M059J (cell line): ENCODE results near the gene TAAR9. TPM values are rescaled to one million over a fixed set of nuclear protein-coding genes. Genes with fewer than 3 reads are reported as not detected.

Experiments
- DNase-seq: peaks from one replicate; pipeline ENCODE4 v3.0.0-alpha.2; 2012; ENCODE audit warnings: low read depth
- total RNA-seq: library from RNA; depleted of rRNA; stranded (reverse); fragments of >200 nt; shearing (Covaris generic); gene quantifications from 2 replicates; pipeline ENCODE4 v1.2.3, GENCODE V29; 2014; rRNA removed

TAAR9 gene, protein sequence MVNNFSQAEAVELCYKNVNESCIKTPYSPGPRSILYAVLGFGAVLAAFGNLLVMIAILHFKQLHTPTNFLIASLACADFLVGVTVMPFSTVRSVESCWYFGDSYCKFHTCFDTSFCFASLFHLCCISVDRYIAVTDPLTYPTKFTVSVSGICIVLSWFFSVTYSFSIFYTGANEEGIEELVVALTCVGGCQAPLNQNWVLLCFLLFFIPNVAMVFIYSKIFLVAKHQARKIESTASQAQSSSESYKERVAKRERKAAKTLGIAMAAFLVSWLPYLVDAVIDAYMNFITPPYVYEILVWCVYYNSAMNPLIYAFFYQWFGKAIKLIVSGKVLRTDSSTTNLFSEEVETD
- total RNA-seq = not detected in 2 replicates

DNA sequence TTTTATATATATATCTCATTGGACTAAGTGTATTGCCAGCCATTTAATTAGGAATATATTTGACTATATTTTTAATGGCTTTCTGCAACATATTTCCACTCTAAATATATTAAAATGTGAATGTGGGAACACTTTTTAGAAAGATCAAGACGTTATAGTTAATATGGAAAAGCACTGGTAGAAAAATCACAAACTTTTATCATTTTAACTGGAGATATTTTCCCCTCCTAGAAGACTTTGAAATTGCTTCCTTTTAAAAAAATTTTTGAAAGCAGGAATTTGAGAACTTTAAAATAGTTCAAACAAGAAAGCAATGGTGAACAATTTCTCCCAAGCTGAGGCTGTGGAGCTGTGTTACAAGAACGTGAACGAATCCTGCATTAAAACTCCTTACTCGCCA is at the start of gene TAAR9:
Gene TAAR9 (plus strand): TSS at position 301 of the 400 bp plus-strand sequence. CDS start 13 bp downstream, at position 314.
- DNase-seq = no peak

DNA sequence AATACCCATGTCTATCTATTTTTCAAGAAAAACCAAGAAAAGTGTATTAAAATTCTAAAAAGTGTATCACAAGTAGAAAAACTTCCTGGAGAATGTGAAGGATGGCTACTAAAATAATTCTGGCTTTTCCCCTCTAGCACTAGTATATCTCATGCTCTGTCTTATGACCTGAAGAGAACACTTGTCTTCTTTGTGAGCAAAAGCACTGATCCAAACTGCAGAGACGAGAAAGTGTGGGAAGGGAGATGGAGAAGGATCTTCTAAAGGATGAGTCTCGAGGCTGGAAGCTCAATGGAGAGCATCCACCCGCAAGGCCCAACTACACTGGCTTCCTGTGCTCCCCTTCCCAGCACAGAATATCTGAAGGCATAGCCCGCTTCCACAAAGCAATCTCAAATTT is 48.7 kb upstream of the TAAR9 start:
- no peak for DNase-seq

DNA sequence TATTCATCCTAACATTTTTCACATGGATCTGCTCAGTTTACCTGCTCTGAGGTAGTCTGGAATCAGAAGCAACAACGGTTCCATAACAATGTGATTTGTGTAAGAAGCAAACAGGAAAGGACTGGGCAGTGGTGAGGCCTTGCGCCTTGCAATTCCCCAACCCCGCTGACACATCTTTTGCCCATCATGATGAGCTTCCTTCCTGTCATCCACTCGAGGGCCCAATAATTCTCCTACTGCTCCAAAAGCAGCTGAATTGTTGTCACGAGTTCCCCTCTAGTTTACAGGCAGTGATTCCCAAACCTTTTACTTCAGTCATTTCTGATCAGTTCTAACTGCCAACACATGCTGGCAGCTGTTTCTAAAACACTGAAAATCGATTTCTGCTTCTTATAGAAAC is 48.1 kb upstream of the TAAR9 start:
- DNase-seq = no peak

DNA sequence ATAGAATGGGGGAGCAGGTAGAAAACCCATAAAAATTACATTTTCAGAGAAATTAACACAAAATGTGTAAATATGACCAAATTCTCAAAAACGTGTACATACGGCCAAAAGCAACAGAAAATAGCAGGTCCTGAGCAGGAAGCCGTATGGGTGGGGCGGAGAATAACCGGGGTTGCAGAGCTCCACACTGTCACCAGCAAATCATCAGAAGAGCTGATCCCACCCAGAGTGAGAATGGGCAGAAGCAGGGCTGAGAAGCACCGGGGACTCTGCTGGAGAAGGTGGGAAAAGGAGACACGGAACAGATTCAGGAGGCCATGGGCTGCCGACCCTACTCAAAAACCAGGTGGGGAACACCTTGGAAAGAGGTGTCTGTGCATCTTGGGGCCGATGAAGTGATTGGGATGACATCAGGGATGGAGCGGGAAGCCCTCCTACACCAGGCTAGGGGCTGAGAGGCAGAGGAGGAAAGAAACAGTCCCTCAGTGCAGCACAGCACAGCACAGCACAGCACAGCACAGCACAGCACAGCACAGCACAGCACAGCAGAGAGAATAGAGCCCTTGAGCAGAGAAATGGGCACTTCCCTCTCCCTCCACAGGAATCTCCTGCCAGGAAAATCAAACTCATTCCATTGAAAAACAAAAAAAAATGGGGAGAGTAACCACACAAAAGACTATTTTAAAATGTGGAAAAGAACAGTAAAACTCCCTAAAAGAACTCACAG is 47.4 kb upstream of the TAAR9 start:
- DNase-seq = no peak

DNA sequence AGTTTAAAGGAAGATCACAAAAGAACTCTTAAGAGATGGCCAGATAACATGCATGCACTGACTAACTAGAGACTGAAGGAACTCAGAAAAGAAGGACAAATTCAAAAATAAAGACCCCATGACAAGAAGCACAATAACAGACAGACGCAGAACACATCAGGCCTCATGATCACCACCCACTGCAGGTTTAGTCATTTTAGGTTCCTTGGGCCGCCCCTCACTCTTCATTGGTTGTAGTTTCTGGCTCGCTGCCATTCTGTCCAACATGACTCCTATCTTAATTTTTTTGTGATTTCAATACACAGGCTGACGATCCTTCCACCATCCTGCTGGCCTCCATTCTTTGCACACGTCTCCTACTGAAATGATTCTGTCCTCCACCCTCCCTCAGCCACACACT is 46.8 kb upstream of the TAAR9 start:
- peak; percentile 18 for DNase-seq

DNA sequence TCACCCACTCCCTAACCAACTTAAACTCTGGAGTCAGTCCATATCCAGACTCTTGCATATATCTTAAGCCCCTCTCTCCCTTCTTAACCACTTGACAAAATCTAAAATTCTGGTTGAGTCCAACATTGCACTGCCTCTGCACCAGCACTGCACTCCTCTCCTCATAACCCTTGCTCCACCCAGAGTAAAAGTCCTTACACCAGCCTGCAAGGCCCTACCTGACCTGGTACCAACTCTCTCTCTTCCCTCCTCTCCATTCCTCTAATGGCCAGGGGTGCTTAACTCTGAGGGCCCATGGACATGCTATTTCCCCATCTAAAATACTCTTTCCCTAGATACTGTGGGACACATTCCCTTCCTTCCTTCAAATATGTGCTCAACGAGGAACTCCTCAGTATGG is 46.2 kb upstream of the TAAR9 start:
- DNase-seq = no peak

DNA sequence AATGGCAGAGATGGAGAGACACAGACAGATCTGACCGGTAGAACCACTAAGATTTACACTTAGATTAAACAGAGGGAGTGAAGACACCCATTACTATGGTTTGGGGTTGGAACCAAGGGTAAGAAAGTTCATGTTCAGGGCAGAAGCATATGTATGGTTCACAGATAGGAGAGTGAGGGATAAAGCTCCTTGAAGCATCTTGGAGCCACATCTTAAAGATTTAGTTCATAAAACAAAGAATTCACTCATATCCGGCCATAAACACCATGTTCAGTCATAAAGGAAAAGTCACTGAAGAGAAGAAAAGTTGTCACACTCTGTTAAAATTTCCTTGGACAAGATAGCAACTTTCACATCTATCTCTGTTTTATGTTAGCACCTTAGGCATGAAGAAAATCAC is 43.1 kb upstream of the TAAR9 start:
- DNase-seq = no peak

DNA sequence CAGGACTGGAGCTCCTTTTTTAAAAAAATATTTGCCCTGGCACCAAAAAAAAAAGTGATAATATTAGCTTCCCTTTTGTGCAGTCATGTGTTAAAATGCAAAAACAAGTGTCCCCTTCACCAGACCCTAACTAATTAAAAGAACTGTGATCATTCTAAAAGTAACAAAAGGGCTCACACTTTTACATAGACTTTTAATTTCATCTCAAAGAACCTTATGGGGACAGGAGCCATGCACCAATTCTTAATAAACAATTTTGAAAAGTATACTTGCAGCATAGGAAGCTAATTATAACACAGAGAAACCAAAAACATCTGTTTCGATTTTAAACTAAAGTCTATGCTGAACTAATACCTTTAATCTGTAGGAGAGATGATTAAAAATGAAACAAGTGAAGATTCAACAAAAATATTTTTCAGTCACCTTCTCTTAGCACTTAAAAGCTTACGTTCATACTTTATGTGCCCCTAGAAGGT is 42.4 kb upstream of the TAAR9 start:
- DNase-seq = no peak

DNA sequence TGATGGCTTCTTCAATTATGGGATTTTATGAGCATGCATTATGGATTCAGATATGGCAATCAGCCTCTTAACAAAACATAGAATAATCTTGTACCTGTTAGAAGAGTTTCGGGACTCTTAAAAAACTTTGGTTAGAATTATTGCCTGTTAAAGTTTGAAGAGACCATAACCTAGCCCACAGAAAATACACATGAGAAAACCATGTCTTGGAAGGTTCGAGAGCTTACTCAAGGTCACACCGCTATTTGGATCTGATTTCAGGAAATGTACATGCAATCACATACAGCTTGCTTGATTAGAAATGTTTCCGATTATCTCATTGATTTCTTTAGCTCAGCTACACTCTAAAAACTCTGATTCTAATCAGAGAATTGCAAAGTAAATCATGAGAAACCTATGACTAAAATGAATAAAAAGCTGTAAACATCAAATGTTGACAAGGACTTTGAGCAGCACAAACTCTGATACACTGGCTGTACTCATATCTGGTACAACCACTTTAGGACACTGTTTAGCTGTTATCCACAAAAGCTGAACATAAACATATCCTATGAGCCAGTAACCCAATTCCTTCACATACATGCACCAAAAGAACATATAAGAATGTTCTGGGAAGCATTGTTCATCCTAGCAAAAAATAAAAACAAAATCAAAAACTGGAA is 41.4 kb upstream of the TAAR9 start:
- DNase-seq = no peak

DNA sequence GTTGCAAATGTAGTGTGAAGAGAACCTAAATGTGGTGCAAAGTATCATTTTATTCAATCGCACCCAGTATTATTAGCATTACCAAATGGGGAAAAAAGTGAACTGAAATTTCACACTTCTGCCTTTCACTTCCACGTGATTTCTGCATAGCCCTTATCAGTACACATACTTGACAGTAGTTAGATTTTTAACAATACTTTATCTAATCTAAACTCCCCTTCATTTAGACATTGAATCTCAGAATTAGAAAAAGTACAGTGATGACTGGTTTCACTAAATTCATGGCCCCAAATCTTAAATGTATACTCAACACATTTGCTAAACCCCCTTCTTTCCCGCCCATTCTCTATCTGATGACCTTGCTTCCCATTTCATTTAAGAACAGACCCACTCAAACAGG is 39.4 kb upstream of the TAAR9 start:
- DNase-seq = no peak

DNA sequence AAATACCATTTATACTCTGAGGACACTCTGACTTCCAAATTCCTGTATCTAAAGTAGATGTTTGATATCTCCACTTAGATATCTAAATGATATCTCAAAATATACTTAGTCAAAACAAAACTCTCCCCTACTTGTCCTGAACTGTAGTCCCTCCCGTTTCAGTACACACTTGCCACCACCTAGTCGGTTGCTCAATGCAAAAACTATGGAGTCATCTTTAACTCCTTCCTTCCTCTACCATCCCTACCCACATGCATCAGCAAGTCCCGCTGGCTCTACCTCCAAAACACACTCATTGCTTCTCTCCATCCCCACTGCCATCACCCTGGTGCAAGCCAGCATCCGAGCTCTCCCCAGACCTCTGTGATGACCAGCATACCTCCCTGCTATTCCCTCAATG is 38.3 kb upstream of the TAAR9 start:
- DNase-seq = no peak

DNA sequence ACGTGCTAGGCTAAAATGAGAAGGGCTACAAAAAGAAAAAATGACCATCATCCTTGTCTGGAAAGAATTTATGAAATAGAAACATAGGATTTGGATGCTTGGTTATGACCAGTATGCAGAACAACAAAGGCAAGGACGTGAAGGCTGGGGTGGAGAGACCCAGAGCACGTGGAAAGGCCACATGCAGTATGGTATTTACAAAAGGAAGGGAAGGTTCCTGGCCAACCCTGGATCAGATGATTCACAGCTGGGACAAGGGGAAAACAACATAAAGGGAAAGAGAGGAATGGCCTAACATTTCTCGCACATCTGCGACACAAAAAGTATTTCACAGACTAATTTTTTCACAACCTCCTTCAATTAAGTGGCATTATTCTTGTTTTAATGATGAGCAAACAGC is 33.3 kb upstream of the TAAR9 start:
- no peak for DNase-seq

DNA sequence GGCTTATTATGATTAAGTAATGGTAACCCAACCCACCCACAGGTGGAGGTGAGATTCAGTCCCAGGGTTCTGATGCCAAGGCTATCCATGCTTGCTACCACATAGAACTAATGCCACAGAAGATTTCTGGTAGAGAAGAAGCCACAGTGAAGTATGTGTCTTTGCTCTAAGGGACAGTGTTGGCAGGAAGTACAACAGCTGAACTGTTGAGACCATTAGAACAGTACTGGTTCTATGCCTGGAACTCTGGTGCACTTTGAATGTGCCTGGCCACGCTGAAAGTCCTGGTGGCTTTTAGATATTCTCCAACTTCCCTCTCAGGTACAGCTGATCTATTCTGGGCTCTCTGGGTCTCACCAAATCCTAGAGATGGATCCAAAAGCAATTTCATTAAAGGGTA is 32.9 kb upstream of the TAAR9 start:
- DNase-seq = no peak

DNA sequence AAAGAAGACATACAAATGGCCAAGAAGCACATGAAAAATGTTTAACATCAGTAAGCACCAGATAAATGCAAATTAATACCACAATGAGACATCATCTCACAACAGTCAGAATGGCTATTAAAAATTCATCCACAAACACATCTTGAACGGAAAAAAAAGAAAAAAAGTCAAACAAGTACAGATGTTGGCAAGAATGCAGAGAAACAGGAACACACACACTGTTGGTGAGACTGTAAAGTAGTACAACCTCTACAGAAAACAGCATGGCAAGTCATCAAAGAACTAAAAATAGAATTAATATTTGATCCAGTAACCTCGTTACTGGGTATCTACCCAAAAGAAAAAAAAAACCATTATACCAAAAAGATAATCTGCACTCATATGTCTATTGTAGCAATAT is 31.6 kb upstream of the TAAR9 start:
- no peak for DNase-seq

DNA sequence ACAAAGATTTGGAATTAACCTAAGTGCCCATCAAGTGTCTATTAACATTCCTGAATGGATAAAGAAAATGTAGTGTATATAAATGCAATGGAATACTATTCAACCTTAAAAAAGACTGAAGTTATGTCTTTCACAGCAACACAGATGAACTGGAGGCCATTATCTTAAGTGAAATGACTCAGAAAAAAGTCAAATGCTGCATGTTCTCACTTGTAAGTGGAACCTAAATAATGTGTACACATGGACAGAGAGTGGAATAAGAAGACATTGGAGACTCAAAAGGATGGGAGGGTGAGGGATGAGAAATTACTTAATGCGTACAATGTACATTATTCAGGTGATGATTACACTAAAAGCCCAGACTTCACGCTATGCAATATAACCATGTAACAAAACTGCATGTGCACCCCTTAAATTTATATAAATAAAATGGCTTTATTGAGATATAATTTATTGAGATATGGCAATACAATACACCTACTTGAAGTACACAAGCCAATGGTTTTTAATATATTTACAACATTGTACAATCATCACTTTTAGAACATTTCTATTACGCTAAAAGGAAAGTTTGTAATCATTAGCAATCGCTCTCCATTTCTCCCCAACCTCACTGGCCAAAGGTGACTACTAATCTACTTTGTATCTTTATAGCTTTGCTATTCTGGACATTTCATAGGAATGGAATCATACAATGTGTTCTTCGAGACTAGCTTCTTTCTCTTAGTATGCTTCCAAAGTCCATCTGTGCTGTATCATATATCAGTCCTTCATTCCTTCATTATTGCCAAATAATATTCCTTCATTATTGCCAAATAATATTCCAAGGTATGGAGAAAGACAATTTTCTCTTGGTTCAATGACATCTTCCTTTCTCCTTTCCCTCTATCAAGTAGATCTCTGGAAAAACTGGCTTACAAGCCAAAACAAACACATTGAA is 30.9 kb upstream of the TAAR9 start:
- no peak for DNase-seq

DNA sequence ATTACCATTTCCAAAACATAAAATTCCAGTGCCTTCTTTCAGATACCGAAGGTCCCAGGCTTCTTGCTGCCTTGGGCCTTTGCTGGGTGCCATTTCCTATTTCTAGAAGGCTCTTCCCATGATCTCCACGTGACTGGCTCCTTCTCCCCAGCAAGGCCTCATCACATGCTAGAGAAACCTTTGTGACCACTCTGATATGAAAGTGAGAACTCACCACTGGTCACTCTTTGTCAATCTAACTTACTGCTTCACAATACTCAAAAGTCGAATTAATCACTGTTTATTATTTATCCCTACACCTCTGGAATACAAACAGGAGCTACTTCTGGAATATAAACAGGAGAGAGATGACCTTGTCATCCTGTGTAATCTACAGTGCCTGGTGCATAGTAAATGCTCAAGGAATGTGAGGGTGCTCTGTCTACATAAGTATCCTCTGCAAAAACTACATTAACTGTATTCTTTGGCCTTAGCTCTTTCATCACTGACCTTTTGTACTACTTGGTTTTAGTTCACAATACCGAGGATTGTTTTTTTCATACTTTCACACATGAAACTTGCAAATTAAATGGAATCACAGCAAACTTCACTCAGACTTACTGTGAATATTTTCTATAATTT is 26.8 kb upstream of the TAAR9 start:
- DNase-seq = no peak

DNA sequence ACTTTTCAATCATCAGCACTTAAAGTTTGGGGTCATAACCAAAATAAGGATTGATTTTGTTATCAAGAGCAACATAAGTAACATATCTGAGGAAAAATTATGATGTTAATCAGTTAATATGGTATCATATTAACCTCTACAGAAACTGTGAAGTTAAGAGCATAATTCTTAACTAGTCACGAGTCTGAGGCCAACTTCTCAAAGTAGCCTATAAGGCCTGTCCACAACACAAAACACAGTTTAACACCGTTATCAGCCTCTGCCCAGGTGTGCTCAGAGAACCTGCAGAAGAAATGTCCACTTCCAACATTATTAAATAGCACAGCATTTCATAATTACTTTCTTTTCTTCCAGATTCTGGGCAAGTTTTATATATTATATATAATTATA is 26.3 kb upstream of the TAAR9 start:
- no peak for DNase-seq

DNA sequence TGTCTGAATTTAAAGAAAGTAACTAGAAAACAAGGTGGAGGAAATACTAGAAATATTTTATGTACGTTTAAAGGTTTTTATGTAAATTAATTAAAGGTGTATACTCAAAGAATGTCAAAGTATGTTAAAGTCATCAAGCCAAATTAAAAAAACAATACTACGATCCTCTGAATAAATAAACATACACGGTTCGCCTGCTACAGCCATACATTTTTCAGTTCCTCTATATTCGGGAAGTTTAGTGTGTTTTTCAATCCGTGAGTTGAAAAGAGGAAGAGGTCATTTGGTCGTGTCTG is 25.8 kb upstream of the TAAR9 start:
- no peak for DNase-seq

DNA sequence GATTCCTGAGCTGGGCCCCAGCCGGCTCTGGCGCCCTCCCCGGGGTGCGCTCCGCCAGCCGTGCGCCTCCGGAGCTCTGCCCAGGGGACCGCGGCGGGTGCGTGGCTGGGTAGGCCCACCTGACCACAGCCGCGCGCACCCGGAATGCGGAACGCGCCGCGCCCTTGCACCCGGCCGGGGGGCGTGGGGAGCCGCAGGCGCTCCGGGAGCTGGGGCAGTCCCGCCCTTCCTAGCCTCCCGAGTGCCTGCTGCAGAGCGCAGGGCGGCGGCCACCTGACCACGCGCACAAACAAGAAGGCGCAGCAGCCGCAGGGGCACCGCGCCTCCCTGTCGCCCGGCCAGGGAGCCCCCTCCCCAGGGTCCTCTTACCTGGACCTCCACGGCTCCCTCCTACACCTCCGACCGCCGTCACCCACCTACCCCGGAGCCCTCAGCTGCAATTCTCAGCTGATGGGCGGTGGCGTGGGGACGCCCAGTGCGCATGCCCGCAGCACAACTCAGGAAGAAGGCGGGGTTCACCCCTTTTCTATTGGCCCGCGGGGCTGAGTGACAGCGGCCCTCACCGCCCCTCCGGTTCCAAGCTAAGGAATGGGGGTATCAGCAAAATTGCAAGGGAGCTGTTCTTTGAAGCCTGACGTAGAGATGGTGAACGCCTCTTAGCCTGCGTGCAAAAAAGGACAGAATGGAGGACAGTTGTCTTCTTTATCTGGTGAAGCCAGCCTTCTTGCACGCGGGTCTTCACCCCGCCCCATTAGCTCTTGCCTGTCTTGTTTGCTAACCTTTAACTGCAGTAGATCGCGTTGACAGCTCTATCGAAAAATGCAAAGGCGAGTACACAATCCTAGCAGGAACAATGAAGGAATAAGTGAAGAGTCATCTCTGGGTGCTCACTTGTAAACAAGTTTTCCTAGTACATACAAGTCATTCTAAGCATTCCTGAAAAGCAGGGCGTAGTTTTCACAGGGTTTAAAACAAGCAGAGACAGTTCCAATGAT is 25.1 kb upstream of the TAAR9 start, which contains the start of gene STX7:
Gene STX7 (minus strand): TSS at position 479 of the 995 bp plus-strand sequence. CDS start 9,586 bp downstream, outside the sequence.
- peak; percentile 92 for DNase-seq
